CD4-positive, alpha-beta T cell treated with Interferon gamma for 1 hour (primary cell): Measurements from ENCODE around the gene NR6A1.
A peak's percentile ranks its signal among the peaks of the same experiment; 100 is the strongest.
"Not testable (repeated sequence)": the region's sequence is repeated elsewhere in the genome, so short reads cannot be mapped to it uniquely, and the experiment has no call there.

Source experiments
- DNase-seq: peaks from one replicate; pipeline ENCODE4 v3.0.0-alpha.2; 2020

NR6A1 gene

DNA sequence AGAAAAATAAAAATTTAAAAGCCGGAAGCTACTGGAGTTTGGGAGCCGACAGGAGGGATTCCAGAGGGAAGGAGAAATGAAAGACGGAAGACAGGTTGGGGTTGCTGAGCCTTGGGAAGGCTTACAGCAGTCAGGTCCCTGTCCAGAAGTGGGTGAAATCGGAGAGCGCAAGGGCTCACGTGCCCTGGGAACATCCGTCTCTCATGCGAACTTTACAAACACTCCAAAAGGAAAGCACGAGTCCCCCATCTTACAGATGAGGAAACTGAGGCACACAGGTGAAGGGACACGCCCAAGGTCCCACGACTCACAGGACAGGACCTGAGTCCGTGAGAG lies 5.5 kb upstream of the NR6A1 start:
- no peak for DNase-seq

DNA sequence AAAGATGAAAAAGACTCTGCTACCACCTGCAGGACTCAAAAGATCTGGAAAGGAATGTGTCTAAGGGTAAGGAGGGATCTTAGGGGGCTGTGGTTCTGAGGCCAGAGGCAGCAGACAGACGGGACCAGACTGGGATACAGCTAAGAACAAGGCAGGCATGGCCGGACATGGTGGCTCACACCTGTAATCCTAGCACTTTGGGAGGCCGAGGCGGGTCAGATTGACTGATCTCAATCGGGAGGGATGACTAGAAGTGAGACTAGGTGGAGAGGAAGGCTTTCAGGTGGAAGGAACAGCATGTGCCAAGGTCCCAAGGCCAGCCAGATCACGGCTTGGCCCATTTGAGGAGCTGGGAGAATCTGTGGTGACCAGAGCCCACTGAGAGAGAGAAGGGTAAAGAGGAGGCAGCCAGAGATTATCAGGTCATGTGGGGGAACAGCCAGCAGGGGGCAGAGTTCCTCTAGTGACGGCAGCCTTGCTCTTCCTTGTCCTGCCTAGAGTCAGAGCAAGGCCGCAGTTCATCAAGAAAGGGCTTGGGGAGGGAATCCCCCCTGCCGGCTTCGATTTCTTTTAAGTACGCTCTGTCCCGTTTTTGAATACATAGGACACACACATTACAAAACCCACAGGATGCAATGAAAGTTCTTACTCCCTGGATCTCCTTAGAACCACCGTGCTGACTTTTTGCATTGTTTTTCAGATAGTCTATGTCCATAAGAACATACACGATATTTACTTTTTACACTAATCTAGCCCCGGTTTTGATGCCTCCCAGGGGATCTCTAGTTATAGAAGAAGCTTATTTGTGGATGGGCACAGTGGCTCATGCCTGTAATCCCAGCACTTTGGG lies 3.2 kb upstream of the NR6A1 start:
- peak; percentile 79 for DNase-seq

GRCh38 chr9:124773473-124774128 lies 2.5 kb upstream of the NR6A1 start:
- DNase-seq: no peak

DNA sequence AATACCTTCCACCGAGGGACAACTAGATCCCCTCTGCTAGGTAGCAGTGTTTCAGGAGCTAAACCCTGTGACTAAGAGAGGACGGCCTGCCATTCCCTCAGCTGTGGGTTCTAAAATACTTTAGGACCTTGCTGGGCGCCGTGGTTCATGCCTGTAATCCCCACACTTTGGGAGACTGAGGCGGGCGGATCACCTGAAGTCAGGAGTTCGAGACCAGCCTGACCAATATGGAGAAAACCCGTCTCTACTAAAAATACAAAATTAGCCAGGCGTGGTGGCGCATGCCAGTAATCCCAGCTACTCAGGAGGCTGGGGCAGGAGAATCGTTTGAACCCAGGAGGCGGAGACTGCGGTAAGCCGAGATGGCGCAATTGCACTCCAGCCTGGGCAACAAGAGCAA lies 1.8 kb upstream of the NR6A1 start:
- not testable (repeated sequence) for DNase-seq

GRCh38 chr9:124771867-124772679 lies 962 bp upstream of the NR6A1 start:
- peak; percentile 16 for DNase-seq

GRCh38 chr9:124770359-124771020 lies 621 bp downstream of the NR6A1 start:
- peak; percentile 34 for DNase-seq

DNA sequence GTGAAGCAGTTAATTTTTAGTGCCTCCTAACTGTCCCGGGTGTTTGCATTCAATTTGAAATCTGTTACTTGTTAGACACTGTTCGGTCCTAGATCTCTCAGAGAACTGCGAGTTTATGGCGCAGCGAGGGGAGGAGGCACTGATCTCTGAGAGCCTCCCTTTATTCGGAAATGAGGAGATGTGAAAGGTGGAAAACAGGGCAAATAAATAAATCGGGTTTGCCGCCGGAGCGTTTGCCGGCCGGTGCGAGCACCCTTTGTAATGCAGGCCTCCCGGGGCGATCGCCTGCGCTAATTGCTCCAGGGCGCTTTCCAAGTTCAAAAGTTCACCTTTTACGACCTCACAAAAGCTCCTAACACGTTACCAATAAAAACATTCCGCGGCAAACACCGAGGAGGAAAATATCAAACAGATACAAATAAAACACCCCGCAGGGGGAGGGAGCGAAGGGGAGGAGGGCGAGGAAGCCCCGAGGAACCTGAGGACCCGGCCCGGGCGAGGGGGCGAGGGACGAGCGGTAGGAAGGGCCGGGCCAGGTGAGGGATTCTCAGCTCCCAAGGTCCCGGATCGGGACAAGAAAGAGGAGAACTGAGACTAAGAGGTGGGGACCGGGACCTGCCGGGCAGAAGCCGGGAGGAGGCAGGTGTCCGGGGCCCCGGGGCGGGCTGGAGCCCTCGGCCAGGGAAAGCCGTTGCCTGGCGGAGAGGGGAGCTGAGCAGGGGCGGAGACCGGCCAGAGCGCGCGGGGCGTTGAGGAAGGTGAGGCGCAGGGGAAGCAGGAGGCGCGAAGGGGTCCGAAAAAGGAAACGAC lies 1.4 kb downstream of the NR6A1 start:
- DNase-seq: no peak

DNA sequence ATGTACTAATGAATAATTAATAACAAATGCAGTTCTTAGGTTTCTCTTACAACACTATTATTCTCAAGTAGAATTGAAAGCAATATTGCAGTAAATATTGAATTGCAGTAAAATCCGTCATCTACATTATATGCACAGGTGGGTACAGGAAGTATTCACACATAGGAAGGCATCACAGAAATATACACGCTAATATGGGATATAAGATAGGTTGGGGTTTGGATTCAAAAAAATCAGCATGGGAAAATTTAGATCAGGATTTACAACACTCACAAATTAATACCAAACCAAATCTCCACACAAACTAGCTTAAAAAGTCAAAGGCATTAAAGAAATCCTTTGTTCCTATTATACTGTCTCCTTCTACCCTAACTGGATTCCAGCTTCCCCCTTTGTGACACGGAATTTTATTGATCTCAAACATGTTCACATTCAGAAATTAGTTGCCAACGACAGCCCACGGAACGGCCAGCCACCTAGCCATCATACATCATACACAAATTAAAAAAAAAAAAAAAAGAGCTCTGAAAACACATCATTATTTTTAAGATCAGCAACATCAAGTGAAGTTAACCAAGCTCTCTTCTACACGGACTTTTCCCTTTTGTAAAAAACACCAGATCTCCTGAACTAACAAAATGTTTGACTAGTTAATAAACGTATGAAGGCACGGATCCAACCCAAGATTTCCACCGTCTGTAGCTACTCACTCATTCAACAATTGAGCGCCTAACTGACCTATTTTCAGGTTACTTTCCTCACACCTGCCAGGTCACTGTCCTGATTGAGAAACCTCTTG lies 2.2 kb downstream of the NR6A1 start:
- DNase-seq: no peak

GRCh38 chr9:124768334-124768733 lies 2.8 kb downstream of the NR6A1 start:
- DNase-seq: no peak

- DNase-seq: no peak
Observed at GRCh38 chr9:124767821-124768220, 3.3 kb downstream of the NR6A1 start.

GRCh38 chr9:124766815-124767554 lies 4.1 kb downstream of the NR6A1 start:
- no peak for DNase-seq

GRCh38 chr9:124766326-124766725 lies 4.8 kb downstream of the NR6A1 start:
- DNase-seq: no peak

DNA sequence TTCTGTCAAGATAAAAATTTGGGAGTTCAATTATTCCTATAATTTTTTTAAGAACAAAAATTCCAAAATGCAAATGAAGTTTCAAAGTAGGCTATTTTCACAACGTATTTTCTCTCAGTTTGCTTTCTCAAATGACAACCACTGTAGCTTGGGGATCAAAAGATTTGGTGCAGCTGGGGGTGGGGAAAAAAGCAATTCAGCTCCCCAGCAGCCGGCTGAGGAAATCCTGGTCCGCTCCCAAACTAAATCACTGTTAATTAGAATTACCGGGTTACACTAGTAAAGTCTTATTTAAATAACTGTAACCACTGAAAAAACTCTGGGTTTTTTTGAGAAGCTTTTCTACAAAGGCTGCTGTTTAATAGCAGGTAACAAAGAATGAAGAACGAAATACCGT lies 5.7 kb downstream of the NR6A1 start:
- no peak for DNase-seq

DNA sequence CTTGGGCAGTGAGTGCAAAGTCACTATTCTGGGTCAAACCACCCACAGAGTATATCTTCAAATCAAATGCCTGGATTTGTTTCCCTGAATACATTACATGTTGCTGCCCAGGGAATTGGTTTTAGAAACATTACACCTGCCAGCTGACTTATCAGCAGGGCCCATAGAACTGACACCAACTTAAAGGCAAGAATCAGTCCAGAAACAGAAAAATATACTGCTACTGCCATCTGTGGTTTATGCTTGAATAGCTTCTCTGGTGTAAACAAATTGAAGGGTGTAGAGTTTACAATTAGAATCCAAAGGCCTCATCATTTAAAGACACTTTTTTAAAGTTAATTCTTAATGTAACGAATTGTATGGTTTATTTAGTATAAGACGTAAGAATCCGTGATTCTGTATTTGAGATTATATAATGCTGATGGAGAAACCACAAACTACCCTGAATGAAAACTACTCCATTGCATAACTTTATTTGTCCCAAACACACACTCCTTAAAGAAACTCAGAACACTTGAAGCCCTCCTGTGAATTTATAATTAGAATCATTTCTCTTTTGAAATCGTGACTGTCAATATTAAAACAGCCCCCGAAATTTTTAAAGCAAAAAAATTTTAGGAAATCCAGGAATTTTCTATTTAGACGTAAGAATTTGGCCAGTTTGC lies 6.2 kb downstream of the NR6A1 start:
- no peak for DNase-seq

- DNase-seq: no peak
Observed at GRCh38 chr9:124762633-124763032, 8.5 kb downstream of the NR6A1 start.

DNA sequence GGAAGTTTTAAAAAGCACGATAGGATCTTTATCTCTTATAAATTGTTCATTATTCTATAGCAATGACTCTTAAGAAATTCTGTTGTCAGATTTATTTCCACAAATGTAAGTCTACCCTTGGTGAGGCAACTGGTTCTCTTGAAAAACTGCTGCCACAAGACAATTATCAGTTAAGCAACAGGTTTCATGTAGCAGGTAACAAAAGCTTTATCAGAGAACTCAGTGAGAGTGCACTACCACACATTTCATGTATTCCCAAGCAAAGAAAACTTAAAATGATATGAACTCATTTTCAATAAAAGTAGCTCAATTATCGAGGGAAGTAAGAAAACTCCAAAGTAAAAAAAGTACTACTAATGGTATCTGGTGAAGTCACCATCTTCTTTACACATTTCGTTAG lies 9.4 kb downstream of the NR6A1 start:
- no peak for DNase-seq

DNA sequence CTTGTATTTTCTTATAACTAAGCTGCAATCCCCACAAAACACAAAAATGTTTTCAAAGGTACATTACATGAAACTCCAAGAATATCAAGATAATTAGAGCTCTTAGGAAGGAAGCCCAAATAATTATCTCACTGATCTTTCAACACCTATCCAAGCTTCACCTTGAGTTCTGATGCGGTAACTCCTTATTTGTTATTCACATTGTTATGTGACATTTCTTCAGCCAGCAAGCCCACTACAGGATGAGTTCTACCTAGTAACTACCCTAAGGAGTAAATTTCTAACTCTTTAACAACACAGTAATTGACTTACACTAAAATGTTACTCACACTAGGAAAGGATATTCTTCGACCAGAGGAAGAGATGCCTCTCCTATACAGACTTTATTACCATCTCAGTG lies 9.9 kb downstream of the NR6A1 start:
- no peak for DNase-seq

GRCh38 chr9:124760719-124761118 lies 10.4 kb downstream of the NR6A1 start:
- no peak for DNase-seq

DNA sequence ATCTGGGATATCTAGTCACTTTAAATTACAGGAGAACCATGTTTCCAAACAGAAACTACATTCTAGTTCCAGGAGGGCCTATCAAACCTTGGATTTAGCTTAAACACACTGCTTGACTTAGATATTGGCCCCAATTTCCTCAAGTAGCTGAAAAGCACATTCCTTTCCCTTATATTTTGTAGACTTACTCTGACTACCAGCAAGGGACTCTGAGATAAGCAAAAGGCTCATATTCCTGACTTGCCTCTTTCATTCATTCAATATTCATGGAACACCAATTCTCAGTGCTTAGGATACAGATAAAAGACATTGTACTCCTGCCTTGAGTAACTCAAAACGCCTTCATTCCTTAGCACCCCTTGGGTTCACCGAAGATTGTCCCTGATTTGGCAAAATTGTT lies 11.8 kb downstream of the NR6A1 start:
- no peak for DNase-seq

- no peak for DNase-seq
Observed at GRCh38 chr9:124758691-124759090, 12.4 kb downstream of the NR6A1 start.
